Stimulated activated CD8-positive, alpha-beta memory T cell treated with anti-CD3 and anti-CD28 coated beads, Interleukin-15, amount 100 ng/mL, for 4 hours (primary cell): ENCODE results near the gene ZBTB11.
"Not testable (repeated sequence)": the region's sequence is repeated elsewhere in the genome, so short reads cannot be mapped to it uniquely, and the experiment has no call there.

ENCODE experiments used
- DNase-seq, 2 donors: peaks; one replicate each; pipeline ENCODE4 v3.0.0-alpha.2; 2020; ENCODE audit warnings: low read depth in 2 of 2

Gene ZBTB11

GRCh38 chr3:101691685-101692671, 15.0 kb upstream of the ZBTB11 start:
- DNase-seq: not testable (repeated sequence)

DNA sequence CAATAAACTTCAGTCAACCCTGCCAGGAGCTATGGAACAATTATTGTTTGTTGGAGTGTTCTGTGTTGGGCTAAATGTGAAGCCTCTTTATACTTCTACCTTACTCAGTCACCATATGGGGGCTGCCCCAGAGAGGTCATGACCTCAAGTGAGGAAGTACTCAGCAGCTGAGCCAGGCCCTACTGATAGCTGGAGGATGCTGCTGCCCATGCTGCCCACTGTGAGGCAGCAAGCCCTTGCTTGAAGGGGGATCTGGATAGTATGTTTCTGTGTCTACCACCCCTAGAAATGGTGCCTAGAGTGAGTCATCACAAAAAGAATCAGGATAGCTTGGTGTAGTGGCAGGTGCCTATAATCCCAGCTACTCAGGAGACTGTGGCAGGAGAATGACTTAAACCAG, 14.0 kb upstream of the ZBTB11 start:
- no peak for DNase-seq

DNA sequence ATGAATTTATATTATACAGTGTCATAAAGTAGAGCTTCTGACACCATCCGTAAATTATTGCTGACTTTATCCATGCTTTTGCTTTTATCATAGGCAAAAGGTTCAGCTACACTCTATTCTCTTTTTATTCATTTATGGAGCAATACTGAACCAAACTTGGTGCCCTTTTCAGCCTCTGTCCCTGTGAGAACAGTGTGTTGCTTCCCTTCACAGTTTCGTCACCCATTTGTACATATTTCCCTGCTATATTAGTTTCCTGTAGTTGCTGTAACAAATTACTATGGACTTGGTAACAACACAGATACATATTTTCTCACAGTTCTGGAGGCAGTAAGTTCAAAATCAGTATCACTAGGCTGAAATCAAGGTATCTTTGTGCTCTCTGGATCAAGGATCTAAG, 12.4 kb upstream of the ZBTB11 start:
- no peak for DNase-seq

DNA sequence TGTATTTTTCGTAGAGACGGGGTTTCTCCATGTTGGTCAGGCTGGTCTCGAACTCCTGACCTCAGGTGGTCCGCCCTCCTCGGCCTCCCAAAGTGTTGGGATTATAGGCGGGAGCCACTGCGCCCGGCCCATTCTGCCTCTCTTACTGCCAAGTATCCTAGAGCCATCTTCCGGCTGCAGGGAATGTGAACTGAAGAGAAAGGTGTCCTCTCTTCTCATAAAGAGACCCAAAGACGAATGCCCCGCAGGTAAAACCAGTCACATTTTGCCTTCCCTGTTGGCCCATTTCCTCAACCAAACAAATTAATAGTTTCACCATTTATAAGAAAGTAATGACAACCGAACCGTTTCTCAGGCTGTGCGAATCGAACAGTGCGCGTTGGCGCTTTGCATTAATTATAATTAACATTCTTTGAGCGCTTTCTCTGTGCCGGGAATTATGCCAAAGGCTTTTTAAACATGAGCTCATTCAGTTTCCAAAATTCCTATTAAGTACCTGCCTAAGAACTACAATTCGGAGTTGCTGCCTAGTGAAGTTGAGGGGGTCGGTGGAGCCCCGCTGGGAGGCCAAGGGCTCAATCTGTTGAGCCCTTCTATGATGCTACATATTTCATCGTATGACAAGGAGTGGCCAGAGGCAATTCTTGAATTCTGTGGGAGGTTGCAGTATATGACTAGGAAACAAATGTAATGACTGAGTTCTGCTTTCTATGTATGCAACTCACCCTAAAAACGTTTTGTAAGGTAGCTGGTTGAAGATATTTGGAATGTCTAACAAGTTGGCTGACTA, 10.4 kb upstream of the ZBTB11 start:
- no peak for DNase-seq

GRCh38 chr3:101685870-101686307, 9.0 kb upstream of the ZBTB11 start:
- no peak for DNase-seq

DNA sequence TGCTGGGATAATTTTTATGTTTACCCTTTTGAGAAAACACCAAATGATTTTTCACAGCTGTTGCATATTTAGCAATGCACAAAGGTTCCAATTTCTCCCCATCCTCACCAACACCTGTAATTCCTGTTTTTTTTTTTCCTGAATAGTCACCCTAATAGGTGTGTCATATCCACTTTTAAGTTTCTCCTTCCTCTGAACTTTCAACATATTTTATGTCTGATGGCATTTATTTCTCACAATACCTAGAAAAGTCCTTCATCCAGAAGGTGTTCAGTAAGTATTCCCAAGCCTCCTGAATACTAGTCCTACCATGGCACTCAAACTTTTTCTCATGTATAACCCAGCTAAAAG, 8.1 kb upstream of the ZBTB11 start:
- DNase-seq: no peak

GRCh38 chr3:101680466-101680865, 3.5 kb upstream of the ZBTB11 start:
- DNase-seq: no peak

DNA sequence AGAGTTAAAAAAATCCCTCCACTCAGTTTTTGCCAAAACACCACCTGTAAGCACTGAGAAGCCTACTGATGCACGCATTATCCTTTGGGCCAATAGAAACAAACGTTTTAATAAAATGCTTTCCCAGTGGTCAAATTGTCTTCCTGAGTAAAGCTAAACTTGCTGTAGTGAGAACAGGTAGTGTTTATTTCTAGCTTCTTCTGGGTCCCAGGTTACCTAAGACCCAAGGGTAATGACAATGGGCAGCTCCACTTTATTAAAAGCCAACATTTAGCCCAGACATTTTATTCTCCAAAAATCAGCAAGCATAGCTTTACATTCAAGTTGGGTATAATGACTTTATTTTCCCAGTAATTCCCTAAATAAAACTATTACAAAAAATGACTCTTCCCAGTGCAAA, 1.9 kb upstream of the ZBTB11 start:
- not testable (repeated sequence) for DNase-seq

GRCh38 chr3:101677436-101678286, 729 bp upstream of the ZBTB11 start:
- no peak for DNase-seq

- peak; percentile 89 to 93 for DNase-seq
These were observed 642 bp downstream of the ZBTB11 start for GRCh38 chr3:101676216-101676764.

GRCh38 chr3:101675709-101676215, 1.2 kb downstream of the ZBTB11 start:
- DNase-seq: no peak

- DNase-seq: no peak
These were observed 2.4 kb downstream of the ZBTB11 start for GRCh38 chr3:101674518-101674917.

GRCh38 chr3:101673953-101674352, 3.0 kb downstream of the ZBTB11 start:
- DNase-seq: no peak

- DNase-seq: no peak
These were observed 5.9 kb downstream of the ZBTB11 start for GRCh38 chr3:101671014-101671413.

- no peak for DNase-seq
These were observed 9.1 kb downstream of the ZBTB11 start for GRCh38 chr3:101667844-101668243.

- no peak for DNase-seq
These were observed 9.6 kb downstream of the ZBTB11 start for GRCh38 chr3:101667331-101667730.

- no peak for DNase-seq
These were observed 11.1 kb downstream of the ZBTB11 start for GRCh38 chr3:101665851-101666250.

DNA sequence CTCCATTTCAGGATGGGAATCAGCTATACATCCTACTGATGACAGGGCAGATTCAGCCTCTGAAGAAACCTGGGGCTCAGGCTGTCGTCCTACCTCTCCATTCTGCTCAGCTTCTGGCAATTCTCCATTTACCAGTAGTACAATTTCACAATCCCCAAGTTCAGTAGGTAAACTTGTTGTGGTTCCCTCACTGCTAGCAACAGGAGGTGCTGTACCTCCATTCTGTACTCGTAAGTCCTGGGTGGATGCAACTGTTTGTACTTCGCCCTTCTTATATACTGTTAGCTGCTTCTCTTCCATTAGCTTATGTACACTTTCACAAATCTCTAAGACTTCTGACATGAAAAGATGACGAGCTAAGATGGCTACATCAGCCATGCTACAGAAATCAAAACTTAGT, 11.6 kb downstream of the ZBTB11 start:
- DNase-seq: no peak

- DNase-seq: no peak
These were observed 16.2 kb downstream of the ZBTB11 start for GRCh38 chr3:101660714-101661113.

DNA sequence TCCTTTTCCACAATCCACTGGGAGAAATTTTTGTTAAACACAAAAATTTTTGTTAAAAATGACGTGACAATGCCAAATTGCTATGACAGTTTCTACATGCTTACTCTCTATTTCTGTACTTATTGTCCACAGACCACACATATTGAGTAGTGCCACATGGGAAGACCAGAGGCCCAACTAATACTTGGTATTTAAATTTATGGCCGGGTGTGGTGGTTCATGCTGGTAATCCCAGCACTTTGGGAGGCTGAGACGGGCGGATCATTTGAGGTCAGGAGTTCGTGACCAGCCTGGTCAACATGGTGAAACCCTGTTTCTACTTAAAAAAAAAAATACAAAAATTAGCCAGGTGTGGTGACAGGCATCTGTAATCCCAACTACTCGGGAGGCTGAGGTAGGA, 20.3 kb downstream of the ZBTB11 start:
- DNase-seq: no peak

DNA sequence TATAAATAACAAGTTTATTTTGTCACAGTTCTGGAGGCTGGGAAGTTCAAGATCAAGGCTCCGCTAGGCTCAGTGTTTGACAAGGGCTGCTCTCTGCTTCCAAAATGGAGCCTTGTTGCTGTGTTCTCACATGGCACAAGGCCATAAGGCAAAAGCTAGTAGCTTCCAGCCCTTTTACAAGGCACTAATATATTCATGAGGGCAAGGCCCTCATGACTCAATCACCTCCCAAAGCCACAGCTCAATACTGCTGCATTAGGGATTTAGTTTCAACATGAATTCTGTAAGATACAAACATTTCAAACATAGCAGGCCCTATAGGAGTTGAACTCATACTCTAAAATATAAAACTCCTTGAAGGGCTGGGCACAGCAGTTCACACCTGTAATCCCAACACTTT, 30.2 kb downstream of the ZBTB11 start:
- DNase-seq: no peak
